GM18951 (cell line): Measurements from ENCODE around the gene NXN.
"Not testable (repeated sequence)": the region's sequence is repeated elsewhere in the genome, so short reads cannot be mapped to it uniquely, and the experiment has no call there.

Experiments used
- POLR2A ChIP-seq: IDR thresholded peaks from 4 replicates; pipeline ENCODE4 v1.6.1; 2011; ENCODE audit warnings: mild to moderate bottlenecking; ENCODE audit not compliant: insufficient read length, insufficient read depth; ENCODE audit errors: extremely low read depth
- in situ Hi-C: fragments of 300-500 bp; cut with MboI; formaldehyde crosslinking; loops from one replicate; pipeline ENCODE4 v1.12.0; 2022; ENCODE audit warnings: low sequenced_read_pairs, mixed read lengths, inconsistent platforms; ENCODE audit not compliant: unreplicated experiment

Gene NXN

DNA sequence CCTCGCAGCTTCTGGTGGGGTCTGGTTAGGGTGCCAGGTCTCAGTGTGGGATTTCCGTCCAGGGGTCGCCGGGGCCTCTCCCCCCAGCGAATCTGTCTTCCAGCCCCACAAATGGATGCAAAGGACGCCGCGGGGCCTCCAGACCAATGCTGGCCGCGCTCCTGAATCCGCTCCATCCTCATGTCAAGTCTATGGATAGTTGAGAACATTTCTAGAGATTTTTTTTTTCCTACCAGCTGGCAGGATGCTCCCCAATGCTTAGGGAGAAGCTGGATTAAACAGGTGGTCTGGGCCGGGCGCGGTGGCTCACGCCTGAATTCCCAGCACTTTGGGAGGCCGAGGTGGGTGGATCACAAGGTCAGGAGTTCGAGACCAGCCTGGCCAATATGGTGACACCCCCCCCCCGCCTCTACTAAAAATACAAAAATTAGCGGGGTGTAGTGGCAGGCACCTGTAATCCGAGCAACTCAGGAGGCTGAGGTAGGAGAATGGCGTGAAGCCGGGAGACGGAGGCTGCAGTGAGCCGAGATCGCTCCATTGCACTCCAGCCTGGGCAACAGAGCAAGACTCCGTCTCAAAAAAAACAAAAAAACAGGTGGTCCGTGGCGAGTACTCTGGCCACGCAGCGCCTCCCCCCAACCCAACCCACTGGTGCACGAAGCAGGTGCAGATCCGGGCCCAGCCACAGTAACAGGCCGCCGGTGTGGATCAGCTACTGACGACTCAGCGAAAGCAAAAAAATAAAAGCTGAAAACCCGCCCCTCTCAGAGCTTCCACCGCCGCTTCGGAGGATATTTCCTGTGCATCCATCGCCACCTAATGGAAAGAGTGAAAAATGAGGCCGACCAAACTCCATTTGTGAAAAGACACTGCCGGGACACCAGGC lies 1.1 kb upstream of the NXN start:
- in situ Hi-C loops = loop anchor here (25.0 kb wide), 1 partner anchor 443 kb away; no protein-coding TSS in a partner anchor
- no peak for TF ChIP-seq POLR2A

DNA sequence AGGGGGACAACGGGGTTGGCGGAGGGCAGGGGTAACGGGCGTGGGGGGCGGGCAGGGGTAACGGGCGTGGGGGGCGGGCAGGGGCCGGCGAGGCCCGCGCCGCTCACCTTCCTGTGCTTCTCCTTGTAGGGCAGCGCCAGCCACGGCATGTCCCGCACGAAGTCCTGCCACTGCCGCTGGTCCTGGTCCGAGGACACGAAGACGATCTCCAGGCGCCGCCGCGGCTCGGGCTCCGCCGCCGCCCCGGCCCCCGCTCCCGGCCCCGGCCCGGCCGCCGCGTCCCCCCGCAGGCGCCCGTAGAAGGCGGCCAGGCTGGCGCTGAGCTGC lies 401 bp downstream of the NXN start:
- no peak for TF ChIP-seq POLR2A
- in situ Hi-C loops = loop anchor here (25.0 kb wide), 1 partner anchor 442 kb away; no protein-coding TSS in a partner anchor

GRCh38 chr17:978103-979093 lies 1.2 kb downstream of the NXN start:
- TF ChIP-seq POLR2A = no peak
- in situ Hi-C loops = loop anchor here (25.0 kb wide), 1 partner anchor 441 kb away; no protein-coding TSS in a partner anchor

GRCh38 chr17:977166-977565 lies 2.4 kb downstream of the NXN start:
- in situ Hi-C loops = loop anchor here (25.0 kb wide), 1 partner anchor 440 kb away; no protein-coding TSS in a partner anchor
- TF ChIP-seq POLR2A = no peak

DNA sequence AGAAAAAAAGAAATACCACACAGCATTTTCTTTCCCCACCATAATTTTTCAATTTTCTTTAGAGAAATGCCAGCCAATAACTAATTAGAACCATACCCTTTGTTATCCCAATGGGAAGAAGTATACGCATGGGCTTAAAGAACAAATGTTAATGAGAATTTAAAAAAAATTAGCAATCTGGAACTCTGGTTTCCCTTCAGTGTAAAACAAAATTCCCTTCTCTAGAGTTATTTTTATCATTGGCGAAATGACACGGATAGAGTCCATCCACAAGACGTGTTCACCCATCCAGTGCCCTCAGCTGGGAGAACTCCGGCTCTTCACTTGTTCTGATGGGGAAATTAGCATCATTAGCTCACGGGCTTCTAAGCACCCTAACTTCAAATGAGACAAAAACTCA lies 3.3 kb downstream of the NXN start:
- TF ChIP-seq POLR2A = no peak
- in situ Hi-C loops = loop anchor here (25.0 kb wide), 1 partner anchor 439 kb away; no protein-coding TSS in a partner anchor

GRCh38 chr17:975371-975915 lies 4.1 kb downstream of the NXN start:
- no peak for TF ChIP-seq POLR2A
- in situ Hi-C loops = loop anchor here (25.0 kb wide), 1 partner anchor 438 kb away; no protein-coding TSS in a partner anchor

DNA sequence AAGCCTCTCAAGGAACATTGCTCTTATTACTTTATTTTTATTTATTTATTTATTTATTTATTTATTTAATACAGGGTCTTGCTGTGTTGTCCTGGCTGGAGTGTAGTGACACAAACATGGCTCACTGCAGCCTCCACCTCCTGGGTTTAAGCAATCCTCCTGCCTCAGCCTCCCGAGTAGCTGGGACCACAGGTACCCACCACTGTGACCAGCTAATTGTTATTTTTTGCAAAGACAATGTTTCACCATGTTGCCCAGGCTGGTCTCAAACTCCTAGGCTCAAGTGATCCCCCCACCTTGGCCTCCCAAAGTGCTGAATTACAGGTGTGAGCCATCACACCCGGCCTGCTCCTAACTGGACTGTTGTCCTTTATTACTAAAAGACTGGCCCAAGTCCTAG lies 4.8 kb downstream of the NXN start:
- in situ Hi-C loops = loop anchor here (25.0 kb wide), 1 partner anchor 437 kb away; no protein-coding TSS in a partner anchor

DNA sequence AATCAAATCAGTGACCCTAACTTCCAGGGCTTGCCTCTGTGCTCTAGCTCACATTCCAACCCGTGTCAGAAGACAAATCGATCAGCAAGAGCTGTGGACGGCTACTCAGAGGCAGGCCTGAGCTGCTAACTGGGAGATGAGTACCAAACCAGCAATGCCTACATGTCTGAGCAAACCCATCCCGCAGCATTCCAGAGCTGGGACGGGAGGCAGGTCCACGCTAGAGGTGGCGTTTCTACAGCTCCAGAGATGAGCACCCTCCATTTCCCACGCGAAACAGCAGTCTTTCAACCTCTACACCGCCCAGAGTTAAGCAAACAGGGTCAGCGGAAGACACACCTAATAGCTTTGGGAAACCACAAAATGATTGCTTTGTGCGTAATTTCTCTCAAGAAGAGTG lies 6.5 kb downstream of the NXN start:
- in situ Hi-C loops = no loop called here
- no peak for TF ChIP-seq POLR2A

DNA sequence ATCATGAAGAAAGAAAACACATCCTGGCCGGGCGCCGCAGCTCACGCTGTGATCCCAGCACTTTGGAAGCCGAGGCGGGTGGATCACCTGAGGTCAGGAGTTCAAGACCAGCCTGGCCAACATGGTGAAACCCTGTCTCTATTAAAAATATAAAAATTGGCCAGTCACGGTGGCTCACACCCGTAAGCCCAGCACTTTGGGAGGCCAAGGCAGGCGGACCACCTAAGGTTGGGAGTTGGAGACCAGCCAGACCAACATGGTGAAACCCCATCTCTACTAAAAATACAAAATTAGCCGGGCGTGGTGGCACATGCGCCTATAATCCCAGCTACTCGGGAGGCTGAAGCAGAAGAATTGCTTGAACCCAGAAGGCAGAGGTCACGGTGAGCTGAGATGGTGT lies 7.7 kb downstream of the NXN start:
- in situ Hi-C loops = not testable (repeated sequence)

GRCh38 chr17:970364-970763 lies 9.2 kb downstream of the NXN start:
- no peak for TF ChIP-seq POLR2A
- in situ Hi-C loops = no loop called here

GRCh38 chr17:969811-970355 lies 9.7 kb downstream of the NXN start:
- in situ Hi-C loops = no loop called here
- TF ChIP-seq POLR2A = no peak

DNA sequence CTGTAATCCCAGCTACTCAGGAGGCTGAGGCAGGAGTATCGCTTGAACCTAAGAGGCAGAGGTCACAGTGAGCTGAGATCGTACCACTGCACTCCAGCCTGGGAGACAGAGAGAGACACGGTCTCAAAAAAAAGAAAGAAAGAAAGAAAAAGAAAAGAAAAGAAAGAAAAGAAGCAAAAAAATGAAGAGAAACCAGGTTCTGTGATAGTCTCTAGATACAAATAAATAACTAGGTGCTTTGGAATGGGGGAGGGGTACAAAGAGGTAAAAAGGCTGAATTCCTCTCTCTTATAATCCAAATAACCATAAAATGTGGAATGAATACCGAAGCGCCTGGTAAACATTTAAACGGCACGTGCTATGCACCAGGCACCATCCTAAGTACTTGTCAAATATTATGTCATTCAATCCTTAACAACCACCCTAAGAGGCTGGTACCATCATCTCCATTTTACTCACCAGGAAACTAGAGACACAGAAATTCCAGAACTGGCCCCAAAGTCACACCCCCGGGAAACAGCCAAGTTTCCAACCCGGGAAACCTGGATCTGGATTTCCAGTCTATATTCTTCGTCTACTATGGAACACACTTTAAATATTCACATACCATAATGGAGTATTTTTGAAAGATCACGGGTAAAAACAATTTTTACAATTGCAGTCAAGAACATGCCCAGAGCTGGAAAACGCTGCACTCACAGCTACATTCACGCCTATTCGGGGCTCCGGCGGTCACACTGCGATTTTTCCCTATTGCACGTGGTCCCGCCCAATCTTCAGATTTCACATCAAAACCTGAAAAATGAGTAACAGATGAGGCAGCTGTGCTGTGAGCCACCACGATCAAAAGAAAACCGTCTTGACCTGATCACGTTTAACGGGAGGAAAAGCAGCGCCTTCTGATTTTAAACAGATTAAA lies 10.5 kb downstream of the NXN start:
- in situ Hi-C loops = no loop called here
- TF ChIP-seq POLR2A = no peak
